Ovary (tissue), 9 donors: ENCODE measurements around the gene ZNF771. TPM values are rescaled to one million over a fixed set of nuclear protein-coding genes. Genes with fewer than 3 reads are reported as not detected.

Experiments
- DNase-seq, 5 donors: peaks; one replicate each; pipeline ENCODE4 v3.0.0-alpha.2; 2019 to 2020
- H3K27ac ChIP-seq, 2 donors: fragments of 200-600 bp; one replicate each; pipeline versions ENCODE4 v1.5.1 to v1.8.0; 2019 to 2022
- H3K27me3 ChIP-seq: fragments of 200-600 bp; one replicate; pipeline ENCODE4 v1.8.0; 2022
- H3K36me3 ChIP-seq: fragments of 200-600 bp; sonication (generic); one replicate; pipeline ENCODE4 v1.5.1; 2019
- H3K4me1 ChIP-seq: one replicate; pipeline ENCODE4 v1.8.1; 2013; ENCODE audit warnings: mild to moderate bottlenecking, moderate library complexity; ENCODE audit not compliant: insufficient read depth
- H3K4me3 ChIP-seq: fragments of 200-600 bp; sonication (generic); one replicate; pipeline ENCODE4 v1.5.1; 2017
- H3K9me3 ChIP-seq, 2 donors: fragments of 200-600 bp in 1 of 2; sonication (generic) in 1 of 2; one replicate each; pipeline versions ENCODE4 v1.5.1 to v1.8.1; 2013 to 2019; ENCODE audit warnings: mild to moderate bottlenecking in 1 of 2, moderate library complexity in 1 of 2
- EP300 ChIP-seq: sonication (generic); formaldehyde crosslinking; IDR thresholded peaks from one replicate; pipeline ENCODE4 v1.6.1; 2017; ENCODE audit warnings: antibody characterized with exemption
- POLR2A ChIP-seq: fragments of 450-650 bp; IDR thresholded peaks from one replicate; pipeline ENCODE4 v1.6.1; 2017; ENCODE audit warnings: antibody characterized with exemption, mild to moderate bottlenecking, moderate library complexity
- WGBS, 3 donors: extraction: QIAGEN DNeasy Blood & Tissue Kit in 1 of 3; methylation state at CpG; one replicate each; pipeline versions ENCODE4 v1.1.5 to v1.1.7; 2013 to 2017; 5-methylcytosine and 5-hydroxymethylcytosine counted together
- intact Hi-C, 4 donors: fragments of 100-400 bp; cut with DNase I; formaldehyde crosslinking; loops; one replicate each; pipeline versions ENCODE4 v1.11.0 to v1.15.1; 2022 to 2023
- polyA plus RNA-seq, 2 donors: library from polyadenylated mRNA; stranded (reverse); fragments of 200-250 nt in 1 of 2; fragments of 350-450 nt in 1 of 2; fragmentation: Illumina TruSeq in 1 of 2; extraction: RNeasy Lipid Tissue Mini Kit (QIAGEN cat#74804) in 1 of 2; gene quantifications; one replicate each; pipeline ENCODE4 v1.2.3, GENCODE V29; 2013 to 2014
- total RNA-seq, 7 donors: library from RNA; depleted of rRNA in 2 of 7; stranded (reverse); fragments of >200 nt in 2 of 7; fragmentation: NEBNext Ultra II Directional in 3 of 7; extraction: Animal tissue kit (Norgen Biotek cat#: 25700) in 3 of 7; gene quantifications; one replicate each; pipeline versions ENCODE4 v1.1.0 to v1.2.4, GENCODE V29; 2016 to 2023
- TF ChIP-seq, protein P1 (sequence below), 3 donors: fragments of 450-650 bp in 2 of 3; fragments of 200-600 bp in 1 of 3; IDR thresholded peaks; one replicate each; pipeline versions ENCODE4 v1.5.1 to v1.8.0; 2016 to 2022; ENCODE audit warnings: antibody characterized with exemption in 3 of 3, mild to moderate bottlenecking in 1 of 3
- donor health status: DM: no; HTN: no; CAD: no; lungs with moderate emphysema.
- donor health status: DM: no; HTN: no; CAD: no.
- donor health status: Bipolar disorder and iron deficiency.
- donor health status: DM: yes; HTN: yes; CAD: no.
- donor health status: DM: no; HTN: no; CAD: no.
- donor health status: DM: yes; HTN: yes; CAD: no.

The ZNF771 gene
- total and polyA plus RNA-seq, 9 donors, result 4.1 to 33.3 (median 15.9) TPM

DNA sequence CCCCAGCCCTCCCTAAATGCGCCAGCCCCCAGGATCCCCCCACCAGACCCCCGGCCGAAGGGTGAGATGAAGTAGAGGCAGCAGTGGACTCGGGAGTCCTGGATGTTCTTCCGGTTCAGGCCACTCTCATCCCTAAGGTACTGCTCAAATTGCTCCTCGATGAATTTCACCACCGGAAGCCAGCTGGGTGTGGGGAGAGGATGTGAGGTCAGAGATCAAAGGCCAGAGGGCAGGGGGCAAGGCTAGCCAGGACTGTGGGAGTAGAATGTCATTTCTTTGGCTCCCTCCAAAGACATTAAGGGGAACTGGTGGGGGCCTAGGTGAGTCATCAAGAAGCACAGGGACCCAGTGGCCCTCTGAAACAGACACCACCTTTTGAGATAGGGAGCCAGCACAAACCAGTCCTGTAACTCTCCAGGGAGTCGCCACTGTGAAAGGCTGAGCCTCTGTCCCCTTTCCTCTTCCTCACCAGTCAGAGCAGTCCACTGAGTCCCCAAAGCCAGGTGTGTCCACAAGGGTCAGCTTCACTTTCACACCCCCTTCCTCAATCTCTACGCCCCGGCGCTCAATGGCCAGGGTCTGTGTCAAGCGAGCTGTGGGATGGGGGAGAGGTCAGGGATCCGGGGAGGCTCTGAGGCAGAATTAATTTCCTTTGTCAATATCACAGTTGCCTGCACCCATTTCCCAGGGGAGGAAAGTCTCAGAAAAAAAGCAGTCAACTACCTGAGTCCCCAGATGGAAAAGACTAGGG lies 25.9 kb upstream of the ZNF771 start:
- Histone ChIP-seq H3K4me3 (no peak overlapping the region), H3K4me1 (peaks cover 4% of the 10 kb centered on the region), H3K27me3 (no peaks in the 10 kb centered on the region), H3K9me3 (no peaks in the 10 kb centered on the region), H3K27ac (no peak overlapping the region), H3K36me3 (no peaks in the 10 kb centered on the region)
- intact Hi-C loops, result no loop called here
- whole genome bisulfite sequencing, 3 donors, result 71 to 79% (median 75%) methylated on average over 13 of the region's 13 CpGs
- TF ChIP-seq, protein P1, sequence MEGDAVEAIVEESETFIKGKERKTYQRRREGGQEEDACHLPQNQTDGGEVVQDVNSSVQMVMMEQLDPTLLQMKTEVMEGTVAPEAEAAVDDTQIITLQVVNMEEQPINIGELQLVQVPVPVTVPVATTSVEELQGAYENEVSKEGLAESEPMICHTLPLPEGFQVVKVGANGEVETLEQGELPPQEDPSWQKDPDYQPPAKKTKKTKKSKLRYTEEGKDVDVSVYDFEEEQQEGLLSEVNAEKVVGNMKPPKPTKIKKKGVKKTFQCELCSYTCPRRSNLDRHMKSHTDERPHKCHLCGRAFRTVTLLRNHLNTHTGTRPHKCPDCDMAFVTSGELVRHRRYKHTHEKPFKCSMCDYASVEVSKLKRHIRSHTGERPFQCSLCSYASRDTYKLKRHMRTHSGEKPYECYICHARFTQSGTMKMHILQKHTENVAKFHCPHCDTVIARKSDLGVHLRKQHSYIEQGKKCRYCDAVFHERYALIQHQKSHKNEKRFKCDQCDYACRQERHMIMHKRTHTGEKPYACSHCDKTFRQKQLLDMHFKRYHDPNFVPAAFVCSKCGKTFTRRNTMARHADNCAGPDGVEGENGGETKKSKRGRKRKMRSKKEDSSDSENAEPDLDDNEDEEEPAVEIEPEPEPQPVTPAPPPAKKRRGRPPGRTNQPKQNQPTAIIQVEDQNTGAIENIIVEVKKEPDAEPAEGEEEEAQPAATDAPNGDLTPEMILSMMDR (IDR thresholded peaks at IDR 0.05), result no peak
- TF ChIP-seq EP300, result no peak
- TF ChIP-seq POLR2A, result no peak
- DNase-seq, result peak in 1 of 5 donors; percentile 46

DNA sequence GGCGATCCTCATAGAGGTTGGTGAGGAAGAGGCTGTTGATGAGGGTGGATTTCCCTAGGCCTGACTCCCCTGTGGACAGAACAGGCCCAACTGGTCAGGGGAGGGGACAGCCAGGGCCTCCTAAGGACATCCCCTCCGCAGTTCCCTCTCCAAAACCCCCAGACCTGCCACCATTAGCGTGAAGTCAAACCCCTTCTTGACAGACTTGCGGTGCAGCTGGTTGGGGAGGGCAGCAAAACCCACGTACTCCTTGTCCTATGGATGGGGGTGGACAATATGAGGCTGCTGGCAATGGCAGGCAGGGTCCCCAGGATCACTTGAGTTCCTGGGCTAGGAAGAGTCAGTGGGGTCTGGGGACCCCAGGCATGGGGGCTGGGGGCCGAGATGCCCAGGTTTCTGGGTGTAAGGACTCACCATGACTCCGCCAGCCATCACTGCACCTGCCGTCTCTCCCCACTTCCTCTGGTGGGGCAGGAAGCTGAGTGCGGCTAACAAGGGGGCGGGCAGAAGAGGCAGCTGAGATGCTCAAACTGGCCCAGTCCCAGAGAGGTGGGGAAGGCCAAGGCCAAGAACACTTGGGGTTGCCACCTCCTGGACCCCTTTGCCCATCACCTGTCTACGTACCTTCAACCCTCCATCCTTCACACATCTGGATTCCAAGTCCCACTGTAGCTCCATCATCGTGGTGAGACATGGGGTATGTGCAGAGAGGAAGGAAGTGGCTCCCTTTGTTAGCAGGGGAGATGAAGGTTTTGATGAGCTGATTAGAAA lies 25.1 kb upstream of the ZNF771 start, which contains the start of gene SEPTIN1:
Gene SEPTIN1 (minus strand): TSS at position 451 of the 771 bp plus-strand sequence. CDS start 19 bp downstream, at position 432.
- 49 to 65% (median 56%) methylated on average over 12 of the region's 12 CpGs for WGBS, 3 donors
- DNase-seq, result peak in 1 of 5 donors; percentile 39
- Histone ChIP-seq H3K36me3 (no peaks in the 10 kb centered on the region), H3K4me3 (no peak within 1 kb of the TSS), H3K4me1 (peaks cover 4% of the 10 kb centered on the region), H3K27me3 (no peaks in the 10 kb centered on the region), H3K9me3 (no peaks in the 10 kb centered on the region), H3K27ac (peak within 1 kb of the TSS in 1 of 2 donors; percentile 21)
- intact Hi-C loops, result no loop called here
- TF ChIP-seq EP300, result no peak
- TF ChIP-seq POLR2A, result no peak
- TF ChIP-seq, protein P1 (IDR thresholded peaks at IDR 0.05), result no peak

DNA sequence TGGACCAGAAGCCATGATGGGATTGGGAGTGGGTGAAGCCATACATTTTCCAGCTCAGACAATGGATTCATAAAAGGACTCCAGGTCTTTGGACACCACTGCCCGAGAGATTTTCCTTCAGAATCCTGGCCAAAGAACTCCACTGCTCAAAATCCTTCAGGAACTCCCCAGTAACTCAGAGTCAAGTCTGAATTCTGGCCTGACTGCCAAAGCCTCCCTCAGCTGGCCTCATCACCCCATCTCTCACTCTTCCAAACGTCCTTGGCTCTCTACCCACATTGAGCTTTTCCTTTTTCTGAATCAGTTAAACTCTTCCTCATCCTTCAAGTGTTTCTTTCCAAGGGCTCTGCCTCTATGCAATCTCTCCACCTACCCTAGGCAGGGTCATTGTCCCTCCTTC lies 23.9 kb upstream of the ZNF771 start:
- H3K27me3 ChIP-seq, result no peaks in the 10 kb centered on the region
- no peak for DNase-seq
- TF ChIP-seq, protein P1 (IDR thresholded peaks at IDR 0.05), result no peak
- TF ChIP-seq POLR2A, result no peak
- no peak for TF ChIP-seq EP300
- no peaks in the 10 kb centered on the region for H3K36me3 ChIP-seq
- H3K4me3 ChIP-seq, result no peak overlapping the region
- H3K9me3 ChIP-seq, result no peaks in the 10 kb centered on the region
- H3K27ac ChIP-seq, result peak overlapping the region in 1 of 2 donors; percentile 21
- 2 to 15% (median 13%) methylated on average over 2 of the region's 2 CpGs for WGBS, 3 donors
- H3K4me1 ChIP-seq, result peaks cover 4% of the 10 kb centered on the region
- intact Hi-C loops, result no loop called here

DNA sequence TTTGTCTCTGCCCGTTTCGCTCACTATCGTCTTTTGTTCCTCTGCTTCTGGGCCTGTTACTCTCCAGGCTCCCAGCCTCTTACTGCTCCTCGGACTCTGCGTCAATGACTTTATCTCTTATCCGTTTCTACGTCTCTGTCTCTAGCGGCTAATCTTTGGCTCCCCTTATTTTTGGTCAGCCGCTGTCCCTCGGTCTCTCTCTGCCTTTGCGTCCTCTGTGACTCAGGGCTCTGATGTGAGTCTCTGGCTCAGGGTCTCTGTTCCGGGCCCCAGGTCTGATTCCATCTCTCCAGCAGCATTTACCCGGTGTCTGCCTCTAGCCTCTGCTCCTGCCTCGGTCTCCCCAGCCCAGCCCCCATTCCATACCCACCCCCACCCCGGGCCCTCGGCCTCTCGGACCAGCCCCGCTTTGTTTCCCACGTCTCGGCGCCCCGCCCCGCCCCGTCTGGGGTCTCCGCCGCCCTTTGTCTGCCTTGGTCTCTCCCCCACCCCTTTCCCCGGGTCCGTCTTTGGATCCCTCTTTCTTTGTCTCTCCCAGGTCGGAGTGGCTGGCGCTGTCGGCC lies 12.7 kb upstream of the ZNF771 start:
- no peak for DNase-seq
- no peaks in the 10 kb centered on the region for H3K27me3 ChIP-seq
- TF ChIP-seq POLR2A (no peak), EP300 (no peak)
- TF ChIP-seq, protein P1 (IDR thresholded peaks at IDR 0.05), result no peak
- no peaks in the 10 kb centered on the region for H3K36me3 ChIP-seq
- 1 to 3% (median 2%) methylated on average over 28 to 31 of the region's 31 CpGs for WGBS, 3 donors
- H3K27ac ChIP-seq, result no peak overlapping the region
- peak overlapping the region; percentile 78 for H3K4me3 ChIP-seq
- no peaks in the 10 kb centered on the region for H3K9me3 ChIP-seq
- peaks cover 2% of the 10 kb centered on the region for H3K4me1 ChIP-seq
- intact Hi-C loops, result loop anchor here in 1 of 4 donors (10.0 kb wide), 1 partner anchor 300 kb away; the partner anchor contains the start of genes TBX6 and YPEL3
